ENCODE measurements around the gene C9orf153. TPM values are rescaled to one million over a fixed set of nuclear protein-coding genes. Genes with fewer than 3 reads are reported as not detected.

C9orf153 gene
- total RNA-seq, 6 donors from 2014 or later = 0.30 to 1.5 (median 1.0) TPM; not detected in 3

DNA sequence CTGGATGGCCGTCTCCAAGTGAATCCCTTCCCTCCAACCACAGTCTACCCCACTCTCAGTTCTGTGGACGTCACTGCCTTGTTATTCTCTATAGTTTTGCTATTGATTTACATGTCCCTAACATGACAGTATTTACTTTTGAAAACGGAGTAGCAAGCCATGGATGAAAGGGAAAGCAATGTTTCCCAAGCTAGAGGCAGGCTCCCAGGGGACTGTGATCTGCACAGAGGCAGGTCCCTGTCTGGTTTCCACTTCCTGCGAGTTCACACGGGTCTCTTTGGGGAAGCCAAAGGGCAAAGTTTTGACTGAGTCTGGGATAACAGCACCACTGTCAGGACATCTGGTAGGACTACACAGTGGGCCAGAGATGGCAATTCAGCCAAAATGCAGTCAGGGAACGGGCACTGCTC lies 12.7 kb downstream of the C9orf153 start:
- Histone ChIP-seq H3K27me3 (no peaks in the 10 kb centered on the region), H3K36me3 (no peaks in the 10 kb centered on the region), H3K4me3 (no peak overlapping the region), H3K4me1 (no peaks in the 10 kb centered on the region), H3K27ac (no peak overlapping the region), H3K9me3 (no peaks in the 10 kb centered on the region)
- 47 to 66% methylated on average over 6 of the region's 6 CpGs for WGBS, 2 donors
- TF ChIP-seq POLR2AphosphoS5 (IDR thresholded peaks at IDR 0.05) (peak in 1 of 2 donors; percentile 20), POLR2A (IDR thresholded peaks at IDR 0.05) (no peak)
- DNase-seq (no peak), ATAC-seq (ENCODE audit: low FRiP score in 2 of 2) (no peak)

DNA sequence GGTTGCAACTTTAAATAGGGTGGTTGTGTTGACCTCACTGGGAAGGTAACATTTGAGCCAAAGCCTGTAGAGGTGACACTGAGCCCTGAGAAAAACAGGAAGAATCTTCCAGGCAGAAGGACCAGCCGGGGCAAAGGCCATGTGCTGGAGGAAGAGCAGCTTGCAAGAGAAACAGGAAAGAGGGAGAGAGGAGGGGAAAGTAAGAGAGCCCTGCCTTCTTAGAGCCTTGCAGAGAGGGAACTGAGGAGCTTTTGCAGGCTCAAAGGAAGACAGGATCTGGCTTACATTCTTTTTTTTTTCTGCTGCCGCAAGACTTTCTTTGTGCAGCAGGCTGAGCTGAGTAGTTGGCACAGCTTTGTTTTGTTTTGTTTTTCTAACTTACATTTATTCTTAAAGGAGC lies 17.4 kb downstream of the C9orf153 start:
- ATAC-seq (ENCODE audit: low FRiP score in 2 of 2) (no peak), DNase-seq (no peak)
- H3K4me1 ChIP-seq = no peaks in the 10 kb centered on the region
- no peaks in the 10 kb centered on the region for H3K9me3 ChIP-seq
- no peaks in the 10 kb centered on the region for H3K36me3 ChIP-seq
- TF ChIP-seq POLR2A (IDR thresholded peaks at IDR 0.05) (no peak), EP300 (IDR thresholded peaks at IDR 0.05) (no peak), POLR2AphosphoS5 (IDR thresholded peaks at IDR 0.05) (no peak)
- TF ChIP-seq, protein P1, sequence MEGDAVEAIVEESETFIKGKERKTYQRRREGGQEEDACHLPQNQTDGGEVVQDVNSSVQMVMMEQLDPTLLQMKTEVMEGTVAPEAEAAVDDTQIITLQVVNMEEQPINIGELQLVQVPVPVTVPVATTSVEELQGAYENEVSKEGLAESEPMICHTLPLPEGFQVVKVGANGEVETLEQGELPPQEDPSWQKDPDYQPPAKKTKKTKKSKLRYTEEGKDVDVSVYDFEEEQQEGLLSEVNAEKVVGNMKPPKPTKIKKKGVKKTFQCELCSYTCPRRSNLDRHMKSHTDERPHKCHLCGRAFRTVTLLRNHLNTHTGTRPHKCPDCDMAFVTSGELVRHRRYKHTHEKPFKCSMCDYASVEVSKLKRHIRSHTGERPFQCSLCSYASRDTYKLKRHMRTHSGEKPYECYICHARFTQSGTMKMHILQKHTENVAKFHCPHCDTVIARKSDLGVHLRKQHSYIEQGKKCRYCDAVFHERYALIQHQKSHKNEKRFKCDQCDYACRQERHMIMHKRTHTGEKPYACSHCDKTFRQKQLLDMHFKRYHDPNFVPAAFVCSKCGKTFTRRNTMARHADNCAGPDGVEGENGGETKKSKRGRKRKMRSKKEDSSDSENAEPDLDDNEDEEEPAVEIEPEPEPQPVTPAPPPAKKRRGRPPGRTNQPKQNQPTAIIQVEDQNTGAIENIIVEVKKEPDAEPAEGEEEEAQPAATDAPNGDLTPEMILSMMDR (IDR thresholded peaks at IDR 0.05) = no peak
- 31 to 51% methylated on average over 2 of the region's 2 CpGs for WGBS, 2 donors
- H3K27me3 ChIP-seq = no peaks in the 10 kb centered on the region
- H3K27ac ChIP-seq = no peak overlapping the region
- H3K4me3 ChIP-seq = no peak overlapping the region

- DNase-seq (no peak), ATAC-seq (ENCODE audit: low FRiP score in 2 of 2) (no peak)
- Histone ChIP-seq H3K36me3 (no peaks in the 10 kb centered on the region), H3K27ac (no peak overlapping the region), H3K27me3 (no peaks in the 10 kb centered on the region), H3K9me3 (no peaks in the 10 kb centered on the region), H3K4me3 (no peak overlapping the region), H3K4me1 (no peaks in the 10 kb centered on the region)
- WGBS, 2 donors = 64 to 74% methylated on average over 7 of the region's 7 CpGs
- TF ChIP-seq EP300 (IDR thresholded peaks at IDR 0.05) (no peak), POLR2A (IDR thresholded peaks at IDR 0.05) (no peak), POLR2AphosphoS5 (IDR thresholded peaks at IDR 0.05) (no peak)
- TF ChIP-seq, protein P1 (IDR thresholded peaks at IDR 0.05) = no peak
Measured at GRCh38 chr9:86241216-86241615, 18.2 kb downstream of the C9orf153 start.

DNA sequence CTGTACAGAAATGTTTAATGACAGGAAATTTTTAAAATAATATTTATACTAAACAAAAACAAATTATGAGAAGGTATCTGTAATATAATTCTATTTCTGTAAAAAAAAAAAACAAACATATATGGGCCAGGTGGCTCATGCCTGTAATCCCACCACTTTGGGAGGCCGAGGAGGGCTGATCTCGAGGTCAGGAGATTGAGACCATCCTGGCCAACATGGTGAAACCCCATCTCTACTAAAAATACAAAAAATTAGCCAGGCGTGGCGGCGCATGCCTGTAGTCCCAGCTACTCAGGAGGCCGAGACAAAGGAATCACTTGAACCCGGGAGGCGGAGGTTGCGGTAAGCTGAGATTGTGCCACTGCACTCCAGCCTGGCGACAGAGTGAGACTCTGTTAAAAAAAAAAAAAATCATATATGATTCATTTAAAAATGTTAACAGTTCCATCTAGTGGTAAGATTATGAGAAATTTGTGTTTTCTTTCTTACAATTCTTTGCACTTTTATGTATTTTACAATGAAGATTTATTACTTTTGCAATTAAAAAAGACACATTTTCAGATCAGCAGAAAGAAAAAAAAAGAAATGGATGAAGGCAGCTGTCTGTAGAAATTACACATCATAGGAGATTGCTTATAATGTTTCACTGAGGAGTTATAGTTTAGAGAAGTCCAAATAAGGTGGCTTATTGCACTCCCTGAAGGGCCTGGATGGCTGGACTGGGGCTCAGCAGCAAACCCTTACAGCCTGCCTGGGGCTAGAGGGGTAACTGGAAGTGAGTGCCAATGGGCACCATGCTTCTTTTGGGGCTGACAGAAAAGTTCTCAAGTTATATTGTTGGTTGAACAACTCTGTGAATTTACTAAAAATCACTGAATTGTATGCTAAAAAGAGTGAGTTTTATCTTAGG lies 20.3 kb downstream of the C9orf153 start:
- WGBS, 2 donors = 62 to 76% methylated on average over 10 of the region's 10 CpGs
- no peak overlapping the region for H3K27ac ChIP-seq
- no peaks in the 10 kb centered on the region for H3K36me3 ChIP-seq
- no peak for TF ChIP-seq EP300 (IDR thresholded peaks at IDR 0.05)
- TF ChIP-seq, protein P1 (IDR thresholded peaks at IDR 0.05) = no peak
- TF ChIP-seq POLR2A (IDR thresholded peaks at IDR 0.05) = no peak
- no peak for ATAC-seq (ENCODE audit: low FRiP score in 2 of 2)
- H3K4me3 ChIP-seq = no peak overlapping the region
- no peak for DNase-seq
- H3K4me1 ChIP-seq = no peaks in the 10 kb centered on the region
- no peaks in the 10 kb centered on the region for H3K27me3 ChIP-seq
- H3K9me3 ChIP-seq = no peaks in the 10 kb centered on the region

DNA sequence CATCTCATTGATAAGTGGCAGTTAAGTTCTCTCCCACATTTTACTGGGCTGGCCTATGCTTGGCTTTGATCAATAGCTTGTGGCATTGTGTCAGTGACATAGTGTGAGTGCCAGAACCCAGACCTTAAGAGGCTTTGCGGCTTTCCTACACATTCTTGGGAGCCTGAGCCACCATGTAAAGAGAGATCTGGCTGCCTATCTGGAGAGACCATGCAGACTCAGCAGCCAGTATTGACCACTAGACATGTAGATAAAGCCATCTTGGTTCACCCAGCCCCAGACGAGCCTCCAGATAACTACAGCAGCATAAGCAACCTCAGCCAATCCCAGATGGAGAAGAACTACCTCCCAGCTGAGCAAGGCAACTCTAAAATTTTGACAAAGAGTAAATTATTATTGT lies 28.6 kb downstream of the C9orf153 start:
- Histone ChIP-seq H3K4me1 (no peaks in the 10 kb centered on the region), H3K36me3 (no peaks in the 10 kb centered on the region), H3K4me3 (no peak overlapping the region), H3K27me3 (no peaks in the 10 kb centered on the region), H3K27ac (no peak overlapping the region), H3K9me3 (no peaks in the 10 kb centered on the region)
- TF ChIP-seq EP300 (IDR thresholded peaks at IDR 0.05) = no peak
- TF ChIP-seq, protein P1 (IDR thresholded peaks at IDR 0.05) = no peak
- TF ChIP-seq POLR2A (IDR thresholded peaks at IDR 0.05) = no peak
- no peak for TF ChIP-seq POLR2AphosphoS5 (IDR thresholded peaks at IDR 0.05)
- WGBS, 2 donors = 79 to 100% methylated on average over 2 of the region's 2 CpGs
- no peak for DNase-seq
- ATAC-seq (ENCODE audit: low FRiP score in 2 of 2) = no peak

Measured in upper lobe of left lung (tissue), 6 donors.